Stimulated activated CD8-positive, alpha-beta memory T cell treated with anti-CD3 and anti-CD28 coated beads, Interleukin-2, amount 100 ng/mL, for 48 hours (primary cell): Measurements from ENCODE around the gene FITM1.

Experiments used
- DNase-seq, 2 donors: peaks; one replicate each; pipeline ENCODE4 v3.0.0-alpha.2; 2020; ENCODE audit warnings: low read depth in 2 of 2

FITM1 gene

GRCh38 chr14:24119691-24120090 lies 10.8 kb upstream of the FITM1 start:
- no peak for DNase-seq

GRCh38 chr14:24121210-24121609 lies 9.2 kb upstream of the FITM1 start:
- DNase-seq = no peak

GRCh38 chr14:24122416-24122815 lies 8.0 kb upstream of the FITM1 start:
- DNase-seq = no peak

GRCh38 chr14:24122898-24123297 lies 7.6 kb upstream of the FITM1 start:
- DNase-seq = no peak

GRCh38 chr14:24123424-24124417 lies 6.7 kb upstream of the FITM1 start:
- no peak for DNase-seq

GRCh38 chr14:24126939-24127338 lies 3.5 kb upstream of the FITM1 start:
- no peak for DNase-seq

- DNase-seq = no peak
Observed at GRCh38 chr14:24127673-24128072, 2.8 kb upstream of the FITM1 start.

GRCh38 chr14:24129410-24129998 lies 955 bp upstream of the FITM1 start:
- no peak for DNase-seq

GRCh38 chr14:24130717-24131548 lies 474 bp downstream of the FITM1 start:
- no peak for DNase-seq

GRCh38 chr14:24131549-24131966 lies 1.1 kb downstream of the FITM1 start:
- DNase-seq = no peak

GRCh38 chr14:24132061-24132685 lies 1.7 kb downstream of the FITM1 start:
- no peak for DNase-seq

GRCh38 chr14:24132976-24133375 lies 2.5 kb downstream of the FITM1 start:
- DNase-seq = no peak

GRCh38 chr14:24133735-24134134 lies 3.3 kb downstream of the FITM1 start:
- DNase-seq = no peak

- no peak for DNase-seq
Observed at GRCh38 chr14:24135584-24135833, 5.0 kb downstream of the FITM1 start.

- peak; percentile 89 to 94 for DNase-seq
Observed at GRCh38 chr14:24135834-24136683, 5.6 kb downstream of the FITM1 start, which contains the start of gene PSME1. TSS of gene PSME1 (plus strand) at chr14:24136194. CDS start at chr14:24136263, 69 bp downstream.

- DNase-seq = no peak
Observed at GRCh38 chr14:24136684-24137528, 6.4 kb downstream of the FITM1 start.

- no peak for DNase-seq
Observed at GRCh38 chr14:24137529-24138395, 7.3 kb downstream of the FITM1 start.

- DNase-seq = no peak
Observed at GRCh38 chr14:24138396-24139271, 8.2 kb downstream of the FITM1 start.
